WERI-Rb-1 (cell line): ENCODE results near the gene HOXD8.

ENCODE experiments used
- DNase-seq: peaks from one replicate; pipeline ENCODE4 v3.0.0-alpha.2; 2020
- H3K27ac ChIP-seq: fragments of 250-450 bp; sonication (Bioruptor Pico); 2 replicates; pipeline ENCODE4 v1.5.1; 2020; ENCODE audit warnings: mild to moderate bottlenecking, moderate library complexity
- H3K27me3 ChIP-seq: fragments of 250-450 bp; sonication (Bioruptor Pico); 2 replicates; pipeline ENCODE4 v1.5.1; 2021; ENCODE audit warnings: mild to moderate bottlenecking, low read depth, moderate library complexity; ENCODE audit not compliant: insufficient read depth, severe bottlenecking
- H3K36me3 ChIP-seq: fragments of 250-450 bp; sonication (Bioruptor Pico); 2 replicates; pipeline ENCODE4 v1.5.1; 2020; ENCODE audit warnings: mild to moderate bottlenecking, moderate library complexity
- H3K4me3 ChIP-seq: 2 replicates; pipeline ENCODE4 v1.5.1; 2011; ENCODE audit warnings: low read depth, mild to moderate bottlenecking, control low read depth, low read length
- H3K9me3 ChIP-seq: fragments of 250-450 bp; sonication (Bioruptor Pico); 2 replicates; pipeline ENCODE4 v1.5.1; 2021; ENCODE audit warnings: mild to moderate bottlenecking, moderate library complexity; ENCODE audit not compliant: severe bottlenecking
- CTCF ChIP-seq: IDR thresholded peaks from 2 replicates; pipeline ENCODE4 v1.5.1; 2011; ENCODE audit warnings: low read depth, mild to moderate bottlenecking, control low read depth, inconsistent platforms, low read length

The HOXD8 gene

GRCh38 chr2:176165370-176166050, 36.0 kb downstream of the HOXD8 start:
- Histone ChIP-seq H3K9me3 (peaks cover 22% of the 10 kb centered on the region), H3K27ac (no peak overlapping the region), H3K36me3 (no peaks in the 10 kb centered on the region), H3K4me3 (no peak overlapping the region), H3K27me3 (peaks cover 91% of the 10 kb centered on the region)
- TF ChIP-seq CTCF: no peak
- no peak for DNase-seq

- no peak for DNase-seq
- Histone ChIP-seq H3K27ac (no peak overlapping the region), H3K36me3 (no peaks in the 10 kb centered on the region), H3K27me3 (peaks cover 90% of the 10 kb centered on the region), H3K9me3 (peaks cover 16% of the 10 kb centered on the region), H3K4me3 (no peak overlapping the region)
- no peak for TF ChIP-seq CTCF
These were observed 36.8 kb downstream of the HOXD8 start for GRCh38 chr2:176166272-176166671.

- DNase-seq: no peak
- Histone ChIP-seq H3K36me3 (no peaks in the 10 kb centered on the region), H3K9me3 (peaks cover 28% of the 10 kb centered on the region), H3K27me3 (peaks cover 89% of the 10 kb centered on the region), H3K4me3 (no peak overlapping the region), H3K27ac (no peak overlapping the region)
- TF ChIP-seq CTCF: no peak
These were observed 37.9 kb downstream of the HOXD8 start for GRCh38 chr2:176167398-176167797.

- Histone ChIP-seq H3K27ac (no peak overlapping the region), H3K27me3 (peaks cover 89% of the 10 kb centered on the region), H3K9me3 (peaks cover 32% of the 10 kb centered on the region), H3K4me3 (no peak overlapping the region), H3K36me3 (no peaks in the 10 kb centered on the region)
- DNase-seq: no peak
- TF ChIP-seq CTCF: no peak
These were observed 39.7 kb downstream of the HOXD8 start for GRCh38 chr2:176169181-176169580.

- no peak overlapping the region for H3K27ac ChIP-seq
- peaks cover 86% of the 10 kb centered on the region for H3K27me3 ChIP-seq
- TF ChIP-seq CTCF: no peak
- H3K4me3 ChIP-seq: no peak overlapping the region
- H3K36me3 ChIP-seq: no peaks in the 10 kb centered on the region
- DNase-seq: no peak
- peaks cover 29% of the 10 kb centered on the region for H3K9me3 ChIP-seq
These were observed 40.2 kb downstream of the HOXD8 start for GRCh38 chr2:176169711-176170110.
